ENCODE results near the gene LCTL. TPM values are rescaled to one million over a fixed set of nuclear protein-coding genes. Genes with fewer than 3 reads are reported as not detected.

Gene LCTL
- total RNA-seq, 4 donors from 2014 or later = not detected

GRCh38 chr15:66563566-66564110 is 2.2 kb downstream of the LCTL start:
- no peak overlapping the region for H3K4me3 ChIP-seq (ENCODE audit: low read depth, poor library complexity, severe bottlenecking)
- intact Hi-C loops (cut with DNase I; ENCODE audit: low total_unique reads) = no loop called here
- WGBS, 2 donors = 93 to 94% methylated on average over 12 of the region's 13 CpGs
- no peak for DNase-seq (ENCODE audit: low spot score in 2 of 2)
- TF ChIP-seq CTCF (IDR thresholded peaks at IDR 0.05) = no peak
- TF ChIP-seq POLR2A (IDR thresholded peaks at IDR 0.05) = no peak

GRCh38 chr15:66563126-66563525 is 2.7 kb downstream of the LCTL start:
- DNase-seq (ENCODE audit: low spot score in 2 of 2) = no peak
- WGBS, 2 donors = 89 to 90% methylated on average over 4 of the region's 4 CpGs
- TF ChIP-seq CTCF (IDR thresholded peaks at IDR 0.05) = no peak
- no peak for TF ChIP-seq POLR2A (IDR thresholded peaks at IDR 0.05)
- intact Hi-C loops (cut with DNase I; ENCODE audit: low total_unique reads) = no loop called here
- no peak overlapping the region for H3K4me3 ChIP-seq (ENCODE audit: low read depth, poor library complexity, severe bottlenecking)

GRCh38 chr15:66560856-66561525 is 4.8 kb downstream of the LCTL start:
- intact Hi-C loops (cut with DNase I; ENCODE audit: low total_unique reads) = no loop called here
- TF ChIP-seq POLR2A (IDR thresholded peaks at IDR 0.05) (no peak), CTCF (IDR thresholded peaks at IDR 0.05) (no peak)
- no peak overlapping the region for H3K4me3 ChIP-seq (ENCODE audit: low read depth, poor library complexity, severe bottlenecking)
- no peak for DNase-seq (ENCODE audit: low spot score in 2 of 2)
- 94 to 95% methylated on average over 17 to 18 of the region's 18 CpGs for WGBS, 2 donors

- TF ChIP-seq CTCF (IDR thresholded peaks at IDR 0.05) = no peak
- no peak for TF ChIP-seq POLR2A (IDR thresholded peaks at IDR 0.05)
- WGBS, 2 donors = 92 to 96% methylated on average over 6 of the region's 6 CpGs
- no peak overlapping the region for H3K4me3 ChIP-seq (ENCODE audit: low read depth, poor library complexity, severe bottlenecking)
- no peak for DNase-seq (ENCODE audit: low spot score in 2 of 2)
- intact Hi-C loops (cut with DNase I; ENCODE audit: low total_unique reads) = no loop called here
Observed at GRCh38 chr15:66558271-66558670, 7.5 kb downstream of the LCTL start.

- intact Hi-C loops (cut with DNase I; ENCODE audit: low total_unique reads) = no loop called here
- no peak overlapping the region for H3K4me3 ChIP-seq (ENCODE audit: low read depth, poor library complexity, severe bottlenecking)
Observed at GRCh38 chr15:66555685-66556084, 10.1 kb downstream of the LCTL start.

More at GRCh38 chr15:66555685-66556084, 10.1 kb downstream of the LCTL start:
- DNase-seq (ENCODE audit: low spot score in 2 of 2) = no peak
- TF ChIP-seq POLR2A (IDR thresholded peaks at IDR 0.05) = no peak
- TF ChIP-seq CTCF (IDR thresholded peaks at IDR 0.05) = no peak

Measured in lower leg skin (tissue), 4 donors.